GM12864 (cell line): Measurements from ENCODE around the gene ARRB1.

Experiments
- DNase-seq: peaks from one replicate; pipeline ENCODE4 v3.0.0-alpha.2; 2011; ENCODE audit warnings: low read depth
- H3K4me3 ChIP-seq: 2 replicates; pipeline ENCODE4 v1.5.1; 2011; ENCODE audit warnings: mild to moderate bottlenecking, low read depth, low read length, control low read depth
- CTCF ChIP-seq: IDR thresholded peaks from 2 replicates; pipeline ENCODE4 v1.5.1; 2011; ENCODE audit warnings: low read depth, mild to moderate bottlenecking, moderate library complexity, low read length, control low read depth, inconsistent platforms; ENCODE audit errors: missing control alignments

ARRB1 gene

DNA sequence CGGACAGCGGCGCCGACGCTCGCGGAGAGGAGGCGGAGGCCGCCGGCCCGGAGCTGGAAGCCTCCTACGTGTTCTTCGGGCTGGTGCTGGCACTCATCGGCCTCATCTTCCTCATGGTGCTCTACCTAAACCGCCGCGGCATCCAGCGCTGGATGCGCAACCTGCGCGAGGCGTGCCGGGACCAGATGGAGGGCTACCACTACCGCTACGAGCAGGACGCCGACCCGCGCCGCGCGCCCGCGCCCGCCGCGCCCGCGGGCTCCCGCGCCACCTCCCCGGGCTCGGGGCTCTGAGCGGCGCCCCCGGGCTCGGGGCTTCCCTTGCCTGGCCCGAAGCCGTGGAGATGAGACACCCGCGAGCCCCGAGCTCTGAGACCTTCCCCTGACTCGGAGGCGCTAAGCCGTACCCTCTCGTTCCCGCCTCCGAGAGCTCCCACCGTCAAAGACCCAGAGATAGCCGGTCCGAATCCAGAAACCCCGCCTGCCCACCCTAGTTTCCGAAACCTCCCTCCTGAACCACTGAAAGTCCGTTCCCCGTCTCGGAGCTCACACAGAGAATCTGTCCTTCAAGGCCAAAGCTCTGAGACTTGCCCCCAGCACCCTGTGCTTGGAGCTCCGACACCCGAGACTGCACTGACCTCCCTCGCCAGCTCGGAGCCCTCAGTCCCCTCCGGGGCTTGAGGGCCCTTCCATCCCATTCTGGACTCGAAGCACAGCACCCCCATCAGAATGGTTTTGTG, 109.4 kb downstream of the ARRB1 start:
- H3K4me3 ChIP-seq: no peak overlapping the region; the same call in 1 of the 2 replicates
- no peak for TF ChIP-seq CTCF
- no peak for DNase-seq

DNA sequence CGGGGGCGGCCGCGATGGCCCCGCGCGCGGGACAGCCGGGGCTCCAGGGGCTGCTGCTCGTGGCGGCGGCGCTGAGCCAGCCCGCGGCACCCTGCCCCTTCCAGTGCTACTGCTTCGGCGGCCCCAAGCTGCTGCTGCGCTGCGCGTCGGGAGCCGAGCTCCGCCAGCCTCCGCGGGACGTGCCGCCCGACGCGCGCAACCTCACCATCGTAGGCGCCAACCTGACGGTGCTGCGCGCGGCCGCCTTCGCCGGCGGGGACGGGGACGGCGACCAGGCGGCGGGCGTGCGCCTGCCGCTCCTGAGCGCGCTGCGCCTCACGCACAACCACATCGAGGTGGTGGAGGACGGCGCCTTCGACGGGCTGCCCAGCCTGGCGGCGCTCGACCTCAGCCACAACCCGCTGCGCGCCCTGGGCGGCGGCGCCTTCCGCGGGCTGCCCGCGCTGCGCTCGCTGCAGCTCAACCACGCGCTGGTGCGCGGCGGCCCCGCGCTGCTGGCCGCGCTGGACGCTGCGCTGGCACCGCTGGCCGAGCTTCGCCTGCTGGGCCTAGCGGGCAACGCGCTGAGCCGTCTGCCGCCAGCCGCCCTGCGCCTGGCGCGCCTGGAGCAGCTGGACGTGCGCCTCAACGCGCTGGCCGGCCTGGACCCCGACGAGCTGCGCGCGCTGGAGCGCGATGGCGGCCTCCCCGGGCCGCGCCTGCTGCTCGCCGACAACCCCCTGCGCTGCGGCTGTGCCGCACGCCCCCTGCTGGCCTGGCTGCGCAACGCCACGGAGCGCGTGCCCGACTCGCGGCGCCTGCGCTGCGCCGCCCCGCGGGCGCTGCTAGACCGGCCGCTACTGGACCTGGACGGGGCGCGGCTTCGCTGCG, 110.2 kb downstream of the ARRB1 start:
- H3K4me3 ChIP-seq: no peak overlapping the region; the same call in 1 of the 2 replicates
- TF ChIP-seq CTCF: peak; percentile 84
- no peak for DNase-seq

GRCh38 chr11:75240311-75241035, 111.0 kb downstream of the ARRB1 start, which contains the start of gene TPBGL:
TPBGL (plus strand) TSS chr11:75240774; CDS start chr11:75241050, 276 bp downstream.
- no peak for DNase-seq
- TF ChIP-seq CTCF: no peak
- no peak within 1 kb of the TSS; the same call in 1 of the 2 replicates for H3K4me3 ChIP-seq

DNA sequence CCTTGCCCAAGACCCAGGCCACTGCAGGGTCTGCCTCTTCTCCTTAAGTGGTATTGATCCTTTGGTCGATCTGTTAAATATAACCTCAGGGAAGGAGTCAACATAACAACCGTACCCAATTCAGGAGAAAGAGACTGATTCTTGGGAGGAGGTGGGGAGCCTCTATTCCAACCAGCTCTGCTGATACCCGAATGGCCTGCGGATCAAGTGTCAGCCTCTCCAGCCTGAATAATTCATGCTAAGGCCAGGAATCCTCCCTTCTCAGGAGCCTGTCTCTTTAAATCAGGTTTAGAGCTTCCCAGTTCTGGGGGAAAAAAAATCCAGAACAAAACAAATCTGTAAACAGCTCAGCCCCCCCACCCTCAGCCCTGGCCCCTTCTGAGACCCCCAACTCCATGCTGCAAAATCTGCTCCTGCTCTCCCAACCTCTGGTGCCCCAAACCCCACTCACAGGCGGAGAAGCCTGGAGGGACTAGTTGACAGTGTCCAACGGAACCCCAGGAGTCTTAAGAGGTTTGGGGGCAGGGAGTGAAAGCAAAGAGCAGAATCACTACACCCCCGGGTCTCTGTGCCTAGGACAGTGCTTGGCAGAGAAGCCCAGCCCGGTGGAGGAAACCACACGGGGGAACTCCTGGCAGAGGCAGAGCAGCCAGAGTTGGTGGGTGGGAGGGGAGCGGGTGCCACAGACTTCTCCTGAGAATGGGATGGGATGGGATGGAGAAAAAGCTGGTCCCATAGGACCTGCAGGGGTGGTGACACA, 111.8 kb downstream of the ARRB1 start:
- no peak for DNase-seq
- no peak overlapping the region for H3K4me3 ChIP-seq
- TF ChIP-seq CTCF: no peak

GRCh38 chr11:75238595-75239440, 112.6 kb downstream of the ARRB1 start:
- no peak for TF ChIP-seq CTCF
- H3K4me3 ChIP-seq: no peak overlapping the region
- no peak for DNase-seq
